ENCODE results near the gene SLC66A3. TPM values are rescaled to one million over a fixed set of nuclear protein-coding genes. Genes with fewer than 3 reads are reported as not detected.

SLC66A3 gene
- total and polyA plus RNA-seq, 7 experiments from 2014 or later, result 12.6 to 43.7 (median 20.0) TPM

- Mint-ChIP-seq H3K4me1 (peaks cover 5 to 21% (median 12%) of the 10 kb centered on the region in 7 donors), H3K27ac (peak overlapping the region in 1 of 9 donors; percentile 31), H3K4me3 (no peak overlapping the region), H3K36me3 (no peaks in the 10 kb centered on the region), H3K27me3 (peaks cover 0 to 10% (median 0%) of the 10 kb centered on the region in 5 donors), H3K9me3 (no peaks in the 10 kb centered on the region)
- Histone ChIP-seq H3K27ac (ENCODE audit: low read depth, low read length) (no peak overlapping the region), H3K4me1 (ENCODE audit: control insufficient read depth in 2 of 2, insufficient read depth in 2 of 2, low read length in 2 of 2) (peaks cover 10 to 15% of the 10 kb centered on the region in 2 donors), H3K9me3 (ENCODE audit: control insufficient read depth in 2 of 3, low read length in 3 of 3) (no peaks in the 10 kb centered on the region), H3K27me3 (ENCODE audit: control insufficient read depth in 2 of 2, insufficient read depth in 2 of 2, low read length in 2 of 2) (no peaks in the 10 kb centered on the region), H3K4me3 (ENCODE audit: low read length) (no peak overlapping the region), H3K36me3 (ENCODE audit: control insufficient read depth in 2 of 3, insufficient read depth in 3 of 3, low read length in 3 of 3) (no peaks in the 10 kb centered on the region)
- ATAC-seq, result no peak
- intact Hi-C loops (cut with micrococcal nuclease), result loop anchor here (10.0 kb wide), 4 partner anchors 458 to 1728 kb away; partner anchors contain the start of genes CPSF3 (in 2 of the 2), ITGB1BP1 (in 2 of the 2) and TAF1B (in 1 of the 2)
- CTCF ChIA-PET, result interaction anchor here (0.7 to 1.1 kb wide), 2 partner anchors 20 to 23 kb away, joined by 3 read pairs; a partner anchor contains a TSS
- POLR2A ChIA-PET, result interaction anchor here (1.4 to 6.0 kb wide), 3 partner anchors 20 to 340 kb away, joined by 3 to 34 read pairs (median 8); partner anchors contain the start of gene PDIA6
- no peak for DNase-seq
Measured at GRCh38 chr2:11152591-11152990, 2.7 kb upstream of the SLC66A3 start.

- H3K36me3 ChIP-seq (ENCODE audit: control insufficient read depth in 2 of 3, insufficient read depth in 3 of 3, low read length in 3 of 3), result no peaks in the 10 kb centered on the region
- H3K4me1 ChIP-seq (ENCODE audit: control insufficient read depth in 2 of 2, insufficient read depth in 2 of 2, low read length in 2 of 2), result peaks cover 10 to 15% of the 10 kb centered on the region in 2 donors
- H3K9me3 Mint-ChIP-seq, result no peaks in the 10 kb centered on the region
- no peaks in the 10 kb centered on the region for H3K9me3 ChIP-seq (ENCODE audit: control insufficient read depth in 2 of 3, low read length in 3 of 3)
- ATAC-seq (no peak), DNase-seq (peak in 1 of 9 donors; percentile 19)
- H3K4me3 ChIP-seq (ENCODE audit: low read length), result peak overlapping the region; percentile 76
- POLR2A ChIA-PET, result interaction anchor here (1.2 to 6.0 kb wide), 4 partner anchors 22 to 189 kb away, joined by 3 to 34 read pairs (median 12); partner anchors contain the start of gene ROCK2
- peaks cover 10 to 21% (median 15%) of the 10 kb centered on the region in 7 donors for H3K4me1 Mint-ChIP-seq
- H3K27me3 ChIP-seq (ENCODE audit: control insufficient read depth in 2 of 2, insufficient read depth in 2 of 2, low read length in 2 of 2), result no peaks in the 10 kb centered on the region
- H3K4me3 Mint-ChIP-seq, result peak overlapping the region; percentile 73 to 88 (median 84)
- peak overlapping the region; percentile 75 for H3K27ac ChIP-seq (ENCODE audit: low read depth, low read length)
- peaks cover 0 to 10% (median 0%) of the 10 kb centered on the region in 5 donors for H3K27me3 Mint-ChIP-seq
- H3K36me3 Mint-ChIP-seq, result no peaks in the 10 kb centered on the region
- H3K27ac Mint-ChIP-seq, result peak overlapping the region; percentile 44 to 94 (median 90)
- intact Hi-C loops (cut with micrococcal nuclease), result loop anchor here (2.0 to 10.0 kb wide), 7 partner anchors 459 to 1729 kb away; partner anchors contain the start of genes CPSF3 (in 2 of the 2), ITGB1BP1 (in 2 of the 2), HPCAL1 (in 1 of the 2) and LPIN1 (in 1 of the 2)
- CTCF ChIA-PET, result interaction anchor here (1.5 kb wide), 1 partner anchor 25 kb away, joined by 4 read pairs; no protein-coding TSS in a partner anchor
Measured at GRCh38 chr2:11154016-11154922, 998 bp upstream of the SLC66A3 start.

GRCh38 chr2:11154923-11155380 is 315 bp upstream of the SLC66A3 start:
- Mint-ChIP-seq H3K9me3 (no peaks in the 10 kb centered on the region), H3K4me3 (peak overlapping the region; percentile 73 to 88 (median 84)), H3K27me3 (peaks cover 0 to 10% (median 0%) of the 10 kb centered on the region in 5 donors), H3K4me1 (peaks cover 10 to 22% (median 18%) of the 10 kb centered on the region in 7 donors), H3K36me3 (no peaks in the 10 kb centered on the region), H3K27ac (peak overlapping the region; percentile 44 to 94 (median 90))
- no peaks in the 10 kb centered on the region for H3K27me3 ChIP-seq (ENCODE audit: control insufficient read depth in 2 of 2, insufficient read depth in 2 of 2, low read length in 2 of 2)
- H3K4me1 ChIP-seq (ENCODE audit: control insufficient read depth in 2 of 2, insufficient read depth in 2 of 2, low read length in 2 of 2), result peaks cover 10 to 15% of the 10 kb centered on the region in 2 donors
- CTCF ChIA-PET, result interaction anchor here (1.1 to 1.5 kb wide), 2 partner anchors 22 to 25 kb away, joined by 4 to 7 read pairs; a partner anchor contains a TSS
- peak overlapping the region; percentile 75 for H3K27ac ChIP-seq (ENCODE audit: low read depth, low read length)
- ATAC-seq, result peak; percentile 94
- no peaks in the 10 kb centered on the region for H3K9me3 ChIP-seq (ENCODE audit: control insufficient read depth in 2 of 3, low read length in 3 of 3)
- peak overlapping the region; percentile 76 for H3K4me3 ChIP-seq (ENCODE audit: low read length)
- POLR2A ChIA-PET, result interaction anchor here (1.1 to 6.0 kb wide), 7 partner anchors 21 to 342 kb away, joined by 3 to 34 read pairs (median 7); partner anchors contain the start of genes E2F6, PDIA6 and ROCK2
- H3K36me3 ChIP-seq (ENCODE audit: control insufficient read depth in 2 of 3, insufficient read depth in 3 of 3, low read length in 3 of 3), result no peaks in the 10 kb centered on the region
- intact Hi-C loops (cut with micrococcal nuclease), result loop anchor here (1.0 to 10.0 kb wide), 18 partner anchors 23 to 1730 kb away; partner anchors contain the start of genes CPSF3 (in 2 of the 2), E2F6 (in 2 of the 2), ITGB1BP1 (in 2 of the 2) and LPIN1 (in 2 of the 2)
- peak; percentile 92 to 97 (median 96) for DNase-seq

- Histone ChIP-seq H3K36me3 (ENCODE audit: control insufficient read depth in 2 of 3, insufficient read depth in 3 of 3, low read length in 3 of 3) (no peaks in the 10 kb centered on the region), H3K27me3 (ENCODE audit: control insufficient read depth in 2 of 2, insufficient read depth in 2 of 2, low read length in 2 of 2) (no peaks in the 10 kb centered on the region), H3K4me3 (ENCODE audit: low read length) (peak overlapping the region; percentile 74), H3K9me3 (ENCODE audit: control insufficient read depth in 2 of 3, low read length in 3 of 3) (no peaks in the 10 kb centered on the region), H3K27ac (ENCODE audit: low read depth, low read length) (no peak overlapping the region), H3K4me1 (ENCODE audit: control insufficient read depth in 2 of 2, insufficient read depth in 2 of 2, low read length in 2 of 2) (peaks cover 14 to 15% of the 10 kb centered on the region in 2 donors)
- Mint-ChIP-seq H3K9me3 (no peaks in the 10 kb centered on the region), H3K4me1 (peaks cover 17 to 35% (median 32%) of the 10 kb centered on the region in 7 donors), H3K27me3 (peaks cover 0 to 7% (median 0%) of the 10 kb centered on the region in 5 donors), H3K36me3 (peaks cover 0 to 5% (median 0%) of the 10 kb centered on the region in 5 donors), H3K27ac (peak overlapping the region in 4 of 9 donors; percentile 2 to 75 (median 44)), H3K4me3 (peak overlapping the region; percentile 73 to 86 (median 79))
- intact Hi-C loops (cut with micrococcal nuclease), result loop anchor here (5.0 to 10.0 kb wide), 8 partner anchors 36 to 1732 kb away; partner anchors contain the start of genes CPSF3 (in 2 of the 2), ITGB1BP1 (in 2 of the 2), IAH1 (in 1 of the 2) and LPIN1 (in 1 of the 2)
- ChIA-PET POLR2A (interaction anchor here (1.1 to 6.0 kb wide), 4 partner anchors 18 to 344 kb away, joined by 3 to 34 read pairs (median 6); partner anchors contain the start of gene PDIA6), CTCF (no interaction called here)
- DNase-seq (no peak), ATAC-seq (no peak)
Measured at GRCh38 chr2:11156396-11157075, 1.3 kb downstream of the SLC66A3 start.

- Histone ChIP-seq H3K36me3 (ENCODE audit: control insufficient read depth in 2 of 3, insufficient read depth in 3 of 3, low read length in 3 of 3) (no peaks in the 10 kb centered on the region), H3K4me1 (ENCODE audit: control insufficient read depth in 2 of 2, insufficient read depth in 2 of 2, low read length in 2 of 2) (peaks cover 14 to 15% of the 10 kb centered on the region in 2 donors), H3K27me3 (ENCODE audit: control insufficient read depth in 2 of 2, insufficient read depth in 2 of 2, low read length in 2 of 2) (no peaks in the 10 kb centered on the region), H3K27ac (ENCODE audit: low read depth, low read length) (no peak overlapping the region), H3K9me3 (ENCODE audit: control insufficient read depth in 2 of 3, low read length in 3 of 3) (no peaks in the 10 kb centered on the region), H3K4me3 (ENCODE audit: low read length) (no peak overlapping the region)
- POLR2A ChIA-PET, result interaction anchor here (6.0 kb wide), 1 partner anchor 25 kb away, joined by 34 read pairs; a partner anchor contains a TSS
- DNase-seq (no peak), ATAC-seq (no peak)
- peaks cover 0 to 2% (median 0%) of the 10 kb centered on the region in 5 donors for H3K27me3 Mint-ChIP-seq
- H3K9me3 Mint-ChIP-seq, result no peaks in the 10 kb centered on the region
- peak overlapping the region in 4 of 10 donors; percentile 14 to 79 (median 54) for H3K4me3 Mint-ChIP-seq
- CTCF ChIA-PET, result no interaction called here
- no peak overlapping the region for H3K27ac Mint-ChIP-seq
- peaks cover 0 to 5% (median 0%) of the 10 kb centered on the region in 5 donors for H3K36me3 Mint-ChIP-seq
- intact Hi-C loops (cut with micrococcal nuclease), result loop anchor here (5.0 to 10.0 kb wide), 8 partner anchors 35 to 1732 kb away; partner anchors contain the start of genes CPSF3 (in 2 of the 2), ITGB1BP1 (in 2 of the 2), IAH1 (in 1 of the 2) and LPIN1 (in 1 of the 2)
- H3K4me1 Mint-ChIP-seq, result peaks cover 17 to 35% (median 32%) of the 10 kb centered on the region in 7 donors
Measured at GRCh38 chr2:11157296-11157695, 2.0 kb downstream of the SLC66A3 start.

All from naive thymus-derived CD4-positive, alpha-beta T cell (primary cell).